ENCODE data around the gene KRT79. TPM values are rescaled to one million over a fixed set of nuclear protein-coding genes. Genes with fewer than 3 reads are reported as not detected.
A peak's percentile ranks its signal among the peaks of the same experiment; 100 is the strongest.

KRT79 gene
- polyA plus RNA-seq, 6 donors from 2014 or later: not detected

DNA sequence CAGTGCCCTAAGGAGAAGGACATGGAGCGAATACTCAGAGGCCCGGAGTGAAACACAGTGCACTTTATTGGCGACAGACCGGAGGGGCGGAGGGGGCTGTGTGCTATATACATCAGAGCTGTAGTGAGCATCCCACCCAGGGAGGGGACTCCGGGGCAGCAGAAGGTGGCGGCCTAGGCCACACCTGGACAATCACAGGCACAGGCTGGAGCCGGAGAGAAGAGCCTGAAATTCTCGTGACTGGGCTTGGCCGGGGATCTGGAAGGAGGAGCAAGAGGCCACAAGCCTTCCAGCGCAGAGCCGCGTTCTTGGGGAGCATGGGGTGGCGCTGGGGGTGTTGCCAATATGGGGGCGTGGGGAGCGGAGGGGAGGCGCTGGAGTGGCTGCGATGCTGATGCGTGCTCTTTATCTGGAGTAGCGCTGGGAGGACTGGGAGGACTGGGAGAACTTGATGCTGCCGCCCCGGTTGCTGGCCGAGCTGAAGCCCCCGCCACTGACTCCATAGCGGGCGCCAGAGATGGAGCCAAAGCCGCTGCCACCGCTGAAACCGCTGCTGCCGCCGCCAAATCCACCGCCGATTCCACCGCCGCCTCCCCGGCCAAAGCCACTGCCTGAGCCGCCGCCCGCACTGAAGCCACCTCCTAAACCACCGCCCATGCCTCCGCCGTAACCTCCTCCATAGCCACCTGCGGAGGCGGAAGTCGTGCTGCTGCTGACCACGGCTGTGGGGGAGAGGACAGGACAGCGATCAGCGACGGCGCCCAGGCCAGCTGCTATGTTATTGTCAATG is 44.3 kb downstream of the KRT79 start:
- DNase-seq (no peak), ATAC-seq (ENCODE audit: low read depth in 2 of 2) (no peak)
- H3K4me3 Mint-ChIP-seq: peak overlapping the region in 1 of 8 donors; percentile 34
- peaks cover 0 to 5% (median 3%) of the 10 kb centered on the region in 7 donors for H3K9me3 Mint-ChIP-seq
- H3K4me1 Mint-ChIP-seq: peaks cover 0 to 6% (median 5%) of the 10 kb centered on the region in 3 donors
- H3K36me3 Mint-ChIP-seq: no peaks in the 10 kb centered on the region
- H3K27ac Mint-ChIP-seq: no peak overlapping the region
- H3K27me3 Mint-ChIP-seq: peaks cover 36 to 58% (median 54%) of the 10 kb centered on the region in 3 donors

DNA sequence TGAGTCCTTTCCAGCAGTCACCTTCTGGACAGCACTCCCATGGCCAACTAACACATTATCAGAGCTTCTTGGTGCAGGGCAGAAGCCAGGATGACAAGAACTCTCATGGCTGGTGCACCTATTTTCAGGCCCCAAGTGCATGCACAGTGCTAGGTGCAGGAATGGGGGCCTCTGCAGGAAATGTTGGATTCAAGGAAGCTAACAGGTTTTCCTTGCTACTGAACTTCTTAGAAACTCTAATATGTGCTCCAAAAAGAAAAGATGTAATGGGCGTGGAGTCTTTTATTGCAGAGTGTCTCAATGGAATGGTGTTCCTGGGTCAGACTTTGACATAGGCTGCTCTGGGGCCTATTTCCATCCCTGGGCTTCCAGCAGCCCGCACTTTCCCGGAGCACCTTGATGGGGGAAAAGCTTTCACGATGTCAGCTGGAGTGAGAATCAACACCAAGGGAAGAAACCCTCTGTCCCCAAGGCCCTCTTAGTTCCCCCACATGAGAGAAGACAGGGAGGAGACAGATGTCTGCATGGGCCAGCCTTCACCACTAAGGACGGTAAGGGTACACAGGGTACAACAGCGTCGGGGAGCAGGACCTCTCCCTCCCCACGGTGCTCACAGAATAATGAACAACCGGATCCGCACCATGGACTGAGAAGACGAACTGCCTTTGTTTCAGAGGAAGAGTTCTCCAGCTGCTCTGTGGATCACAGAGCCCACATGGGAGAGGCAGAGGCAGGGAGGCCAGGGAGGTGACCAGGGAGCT is 45.1 kb downstream of the KRT79 start:
- ATAC-seq (ENCODE audit: low read depth in 2 of 2) (no peak), DNase-seq (no peak)
- H3K27ac Mint-ChIP-seq: no peak overlapping the region
- peaks cover 39 to 57% (median 55%) of the 10 kb centered on the region in 3 donors for H3K27me3 Mint-ChIP-seq
- no peaks in the 10 kb centered on the region for H3K36me3 Mint-ChIP-seq
- peaks cover 0 to 5% (median 3%) of the 10 kb centered on the region in 7 donors for H3K9me3 Mint-ChIP-seq
- peaks cover 0 to 6% (median 5%) of the 10 kb centered on the region in 3 donors for H3K4me1 Mint-ChIP-seq
- no peak overlapping the region for H3K4me3 Mint-ChIP-seq

DNA sequence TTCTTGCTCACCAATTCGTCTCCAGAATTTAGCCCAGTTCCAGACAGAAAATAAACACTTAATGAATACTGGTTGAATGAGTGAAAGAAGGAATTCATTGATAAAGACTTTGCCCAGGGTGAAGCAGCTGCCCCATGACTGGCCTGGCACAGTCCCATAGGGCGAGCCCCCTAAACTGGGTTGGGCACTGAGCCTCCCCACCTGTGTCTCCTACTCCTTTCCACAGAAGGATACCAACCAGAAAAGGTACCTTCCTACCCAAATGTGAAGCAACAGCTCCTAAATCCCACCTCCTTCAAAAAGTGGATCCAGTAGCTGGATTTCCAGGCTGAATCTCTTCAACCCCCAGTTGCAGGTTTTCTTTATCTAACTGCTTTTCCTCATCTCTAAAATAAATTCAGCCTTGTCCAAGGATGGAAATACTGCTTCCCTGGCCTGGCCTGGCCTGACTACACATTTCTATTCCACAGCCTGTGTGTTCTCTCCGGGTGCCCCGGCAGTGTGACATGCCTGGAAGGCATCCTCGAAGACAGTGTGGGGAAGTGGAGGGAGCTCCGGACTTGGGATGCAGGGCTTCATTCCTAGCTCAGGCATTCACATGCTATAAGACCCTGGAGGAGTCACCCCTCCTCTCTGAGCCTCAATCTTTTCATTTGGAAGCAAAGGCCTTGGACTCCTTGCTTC is 45.8 kb downstream of the KRT79 start:
- Mint-ChIP-seq H3K4me1 (peaks cover 0 to 6% (median 5%) of the 10 kb centered on the region in 3 donors), H3K4me3 (no peak overlapping the region), H3K9me3 (peaks cover 0 to 6% (median 3%) of the 10 kb centered on the region in 7 donors), H3K27me3 (peaks cover 46 to 64% (median 57%) of the 10 kb centered on the region in 3 donors), H3K36me3 (no peaks in the 10 kb centered on the region), H3K27ac (no peak overlapping the region)
- ATAC-seq (ENCODE audit: low read depth in 2 of 2) (no peak), DNase-seq (no peak)

DNA sequence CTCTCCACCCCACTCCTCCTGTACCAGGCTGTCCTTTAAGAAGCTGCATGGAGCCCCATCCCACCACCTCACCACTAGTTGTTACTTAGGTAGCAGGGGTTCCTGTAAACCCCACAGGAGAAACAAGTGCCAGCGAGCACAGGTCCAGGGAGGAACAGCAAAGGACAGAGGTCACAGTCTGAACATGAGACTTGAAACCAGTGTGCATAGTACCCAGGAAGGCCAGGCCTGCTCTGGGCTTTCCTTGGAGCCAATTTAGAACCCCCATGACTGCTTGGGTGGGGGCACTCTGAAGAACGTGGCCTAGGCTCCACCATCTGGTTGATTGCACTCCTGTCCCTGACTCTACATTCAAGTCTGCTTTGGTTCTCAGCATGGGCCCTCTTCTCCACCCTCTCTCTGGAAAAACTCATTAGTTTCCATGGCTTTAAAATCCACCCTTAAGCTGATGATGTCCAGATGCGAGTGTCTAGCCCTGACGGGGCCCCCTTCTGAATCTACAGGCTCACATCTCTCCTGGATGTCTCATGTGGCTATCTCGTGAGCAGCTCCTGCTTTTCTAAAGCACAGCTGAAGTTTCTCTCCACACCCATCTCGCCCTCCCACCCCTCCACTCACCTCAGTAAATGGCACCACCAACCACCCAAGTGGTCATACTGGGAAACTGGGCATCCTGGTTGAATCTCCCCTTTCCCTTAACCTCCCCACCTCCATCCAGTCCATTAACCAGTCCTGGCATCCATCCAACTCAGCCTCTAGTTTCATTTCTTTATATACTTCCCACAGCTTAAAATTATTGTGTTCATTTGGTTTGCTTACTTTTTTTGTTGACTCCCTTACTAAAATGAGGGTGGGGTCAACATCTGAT is 46.6 kb downstream of the KRT79 start:
- Mint-ChIP-seq H3K4me1 (peaks cover 0 to 6% (median 5%) of the 10 kb centered on the region in 3 donors), H3K4me3 (no peak overlapping the region), H3K9me3 (peaks cover 0 to 6% (median 3%) of the 10 kb centered on the region in 7 donors), H3K36me3 (no peaks in the 10 kb centered on the region), H3K27ac (no peak overlapping the region), H3K27me3 (peaks cover 45 to 70% (median 57%) of the 10 kb centered on the region in 3 donors)
- DNase-seq (no peak), ATAC-seq (ENCODE audit: low read depth in 2 of 2) (no peak)

DNA sequence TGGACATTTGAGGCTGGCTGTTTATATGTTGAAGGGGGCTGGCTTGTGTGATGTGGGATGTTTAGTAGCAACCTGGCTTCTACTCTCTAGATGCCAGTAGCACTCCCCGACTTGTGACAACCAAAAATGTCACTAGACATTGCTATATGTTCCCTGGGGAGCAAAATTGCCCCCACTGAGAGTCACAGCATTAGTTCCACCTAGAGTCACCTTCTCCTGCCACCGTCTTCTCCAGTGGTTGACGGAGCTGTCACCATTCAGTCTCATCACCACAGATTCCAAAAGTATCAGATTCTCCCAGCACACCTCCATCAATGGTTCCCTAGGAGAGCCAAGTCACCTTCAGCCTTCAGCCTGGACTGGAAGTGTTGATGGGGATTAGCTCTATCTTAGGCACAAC is 49.2 kb downstream of the KRT79 start:
- ATAC-seq (ENCODE audit: low read depth in 2 of 2): no peak
- no peak for DNase-seq
- Mint-ChIP-seq H3K36me3 (no peaks in the 10 kb centered on the region), H3K9me3 (peaks cover 0 to 6% (median 3%) of the 10 kb centered on the region in 7 donors), H3K27ac (no peak overlapping the region), H3K4me1 (peaks cover 0 to 6% (median 5%) of the 10 kb centered on the region in 3 donors), H3K4me3 (no peak overlapping the region), H3K27me3 (peaks cover 46 to 49% (median 49%) of the 10 kb centered on the region in 3 donors)

DNA sequence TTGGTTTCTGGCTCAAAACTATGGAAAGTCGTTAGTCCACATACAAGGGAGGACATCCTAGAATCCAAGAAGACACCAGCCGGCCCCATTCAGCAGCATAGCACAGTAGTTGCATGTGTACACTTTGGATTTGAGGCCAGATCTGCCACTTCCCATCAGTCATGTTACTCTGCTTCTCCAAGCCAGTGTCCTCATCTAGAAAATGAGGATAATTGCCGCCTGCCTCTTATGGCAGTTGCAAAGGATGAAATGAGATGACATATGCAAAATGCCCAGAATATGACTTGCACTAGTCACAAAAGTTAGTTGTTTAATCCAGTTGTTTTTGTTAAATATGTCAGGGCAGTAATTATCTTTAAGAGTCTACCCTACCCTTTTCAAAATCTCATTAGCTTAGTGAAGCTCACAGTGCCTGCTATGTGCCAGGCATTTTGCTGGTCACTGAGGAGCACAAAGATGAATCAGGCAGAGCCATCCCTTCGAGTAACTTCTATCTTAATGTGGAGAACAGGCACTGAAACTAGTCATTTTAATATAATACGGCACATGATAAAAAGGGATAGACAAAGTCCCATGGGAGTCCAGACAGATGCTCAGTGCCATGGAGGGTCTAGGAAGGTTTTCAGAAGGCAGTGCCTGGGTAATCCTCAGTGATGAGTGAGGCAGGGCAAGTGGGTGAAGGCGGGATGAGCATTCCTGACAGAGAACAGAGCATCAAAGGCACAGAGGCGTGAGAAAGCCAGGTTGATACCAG is 50.4 kb downstream of the KRT79 start:
- Mint-ChIP-seq H3K27me3 (peaks cover 41 to 50% (median 46%) of the 10 kb centered on the region in 3 donors), H3K9me3 (peaks cover 0 to 5% (median 3%) of the 10 kb centered on the region in 7 donors), H3K36me3 (no peaks in the 10 kb centered on the region), H3K27ac (no peak overlapping the region), H3K4me3 (no peak overlapping the region), H3K4me1 (no peaks in the 10 kb centered on the region)
- ATAC-seq (ENCODE audit: low read depth in 2 of 2) (no peak), DNase-seq (no peak)

DNA sequence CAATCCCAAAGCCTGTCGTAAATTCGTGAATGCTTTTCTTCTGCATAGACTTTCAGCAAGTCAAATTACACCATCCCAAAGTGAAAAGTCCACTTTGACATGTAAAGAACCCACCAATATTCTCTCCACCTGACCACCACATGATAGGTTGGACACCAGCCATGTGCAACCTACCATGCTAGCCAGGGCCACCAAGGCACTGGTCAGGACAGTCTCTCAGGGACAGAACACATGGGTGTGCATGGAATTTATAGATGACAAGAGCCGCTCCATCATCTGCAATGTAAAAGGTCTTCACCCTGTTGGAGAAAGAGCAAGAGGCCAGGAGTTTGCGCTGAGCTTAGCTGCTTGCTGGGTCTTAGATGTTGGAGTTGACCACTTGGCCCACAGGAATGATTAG is 51.6 kb downstream of the KRT79 start:
- ATAC-seq (ENCODE audit: low read depth in 2 of 2) (no peak), DNase-seq (no peak)
- Mint-ChIP-seq H3K36me3 (no peaks in the 10 kb centered on the region), H3K27ac (no peak overlapping the region), H3K27me3 (peaks cover 42 to 51% (median 49%) of the 10 kb centered on the region in 3 donors), H3K4me3 (no peak overlapping the region), H3K4me1 (no peaks in the 10 kb centered on the region), H3K9me3 (peaks cover 0 to 5% (median 3%) of the 10 kb centered on the region in 7 donors)

DNA sequence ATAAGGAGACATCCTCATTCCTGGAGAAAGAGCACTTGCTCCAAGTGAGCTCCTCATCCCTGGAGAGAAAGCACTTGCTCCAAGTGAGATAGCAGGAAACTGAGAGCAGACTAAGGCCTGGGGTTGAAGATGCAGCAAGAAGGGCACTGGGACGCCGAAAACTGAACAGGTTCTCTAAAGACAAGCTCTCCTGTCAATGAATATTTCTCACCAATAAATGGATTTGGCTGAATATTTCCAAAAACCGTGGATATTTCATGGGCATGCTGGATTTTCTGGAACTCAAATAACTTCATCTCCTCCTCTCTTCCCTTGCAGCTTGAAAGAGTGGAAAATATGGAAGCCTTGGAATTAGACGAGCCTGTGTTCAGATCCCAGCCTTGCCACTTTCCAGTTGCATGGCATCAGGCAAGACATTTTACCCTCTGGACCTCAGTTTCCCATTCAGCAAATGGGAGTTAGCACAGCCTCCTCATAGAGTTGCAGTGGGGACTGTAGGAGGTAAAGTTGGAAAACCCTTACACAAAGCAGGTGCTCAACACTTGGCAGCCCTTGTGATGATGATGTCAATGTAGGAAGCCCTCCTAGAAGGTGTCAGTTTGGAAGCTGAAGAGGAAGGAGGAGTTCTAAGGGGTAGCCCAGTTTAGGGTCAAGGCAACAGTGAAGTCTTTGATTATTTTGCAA is 52.6 kb downstream of the KRT79 start:
- peaks cover 0 to 5% (median 3%) of the 10 kb centered on the region in 7 donors for H3K9me3 Mint-ChIP-seq
- H3K36me3 Mint-ChIP-seq: no peaks in the 10 kb centered on the region
- peaks cover 48 to 59% (median 52%) of the 10 kb centered on the region in 3 donors for H3K27me3 Mint-ChIP-seq
- no peak overlapping the region for H3K27ac Mint-ChIP-seq
- ATAC-seq (ENCODE audit: low read depth in 2 of 2): no peak
- no peak overlapping the region for H3K4me3 Mint-ChIP-seq
- DNase-seq: no peak
- H3K4me1 Mint-ChIP-seq: no peaks in the 10 kb centered on the region

DNA sequence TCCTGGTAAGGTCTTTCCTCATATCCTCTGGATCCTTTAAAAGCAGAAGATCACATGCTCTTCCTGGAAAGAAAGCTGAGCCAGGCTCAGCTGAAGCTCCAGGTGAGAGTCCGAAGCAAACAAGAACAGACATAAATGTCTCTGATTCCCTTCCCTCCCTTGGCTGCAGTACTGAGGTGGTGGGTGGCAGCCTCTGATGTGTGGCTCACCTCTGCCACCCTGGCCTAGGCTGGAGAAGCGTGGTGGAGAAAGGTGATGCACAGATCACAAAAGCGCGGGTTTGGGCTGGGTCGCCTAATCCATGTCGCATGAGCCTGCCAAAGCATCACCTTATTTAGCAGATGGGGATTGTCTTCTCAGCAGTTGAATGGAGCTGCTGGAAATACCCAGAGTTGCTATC is 54.2 kb downstream of the KRT79 start:
- no peaks in the 10 kb centered on the region for H3K4me1 Mint-ChIP-seq
- DNase-seq (no peak), ATAC-seq (ENCODE audit: low read depth in 2 of 2) (no peak)
- peaks cover 0 to 1% (median 0%) of the 10 kb centered on the region in 7 donors for H3K9me3 Mint-ChIP-seq
- H3K27me3 Mint-ChIP-seq: peaks cover 42 to 50% (median 42%) of the 10 kb centered on the region in 3 donors
- no peak overlapping the region for H3K4me3 Mint-ChIP-seq
- H3K27ac Mint-ChIP-seq: no peak overlapping the region
- H3K36me3 Mint-ChIP-seq: no peaks in the 10 kb centered on the region

DNA sequence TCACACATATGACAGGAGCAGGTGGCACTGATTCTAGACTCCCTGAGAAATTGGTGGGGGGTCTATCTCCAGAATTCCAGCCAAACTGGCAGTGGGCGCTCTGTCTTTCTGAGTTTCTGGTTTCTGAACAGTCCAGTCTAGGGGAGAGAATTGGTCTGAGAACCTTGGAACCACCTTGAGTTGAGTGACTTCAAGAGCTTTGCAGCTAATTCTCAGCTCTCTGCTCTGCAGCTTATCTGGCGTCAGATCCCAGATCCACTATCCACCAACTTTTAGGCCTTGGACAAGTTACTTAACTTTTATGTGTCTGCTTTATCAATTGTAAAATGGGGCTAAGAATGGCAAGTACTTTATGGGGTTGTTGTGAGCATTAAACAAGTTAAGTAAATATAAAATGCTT is 55.3 kb downstream of the KRT79 start:
- no peaks in the 10 kb centered on the region for H3K36me3 Mint-ChIP-seq
- DNase-seq (no peak), ATAC-seq (ENCODE audit: low read depth in 2 of 2) (no peak)
- H3K27me3 Mint-ChIP-seq: peaks cover 34 to 44% (median 36%) of the 10 kb centered on the region in 3 donors
- no peak overlapping the region for H3K27ac Mint-ChIP-seq
- no peak overlapping the region for H3K4me3 Mint-ChIP-seq
- H3K4me1 Mint-ChIP-seq: no peaks in the 10 kb centered on the region
- no peaks in the 10 kb centered on the region for H3K9me3 Mint-ChIP-seq

DNA sequence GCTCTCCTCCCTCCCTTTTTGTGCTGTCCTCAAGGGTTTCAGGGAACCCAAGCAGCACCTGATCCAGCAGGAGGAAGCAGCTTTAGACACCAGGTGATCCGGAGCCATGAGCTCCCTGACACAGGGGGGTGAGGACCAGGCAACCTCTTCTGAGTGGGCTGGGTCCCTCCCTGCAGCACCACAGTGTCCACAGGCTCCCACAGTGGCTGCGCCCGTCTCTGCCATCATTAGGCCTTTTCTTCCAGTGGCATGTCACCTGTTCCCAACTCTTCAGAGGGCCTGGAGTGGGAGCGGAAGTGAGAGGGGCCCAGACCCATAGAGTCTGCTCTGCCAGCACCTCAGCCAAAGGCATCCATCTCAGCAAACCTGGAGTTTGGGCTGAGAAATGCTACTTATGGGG is 56.5 kb downstream of the KRT79 start:
- Mint-ChIP-seq H3K4me1 (no peaks in the 10 kb centered on the region), H3K36me3 (no peaks in the 10 kb centered on the region), H3K27me3 (peaks cover 33 to 35% (median 34%) of the 10 kb centered on the region in 3 donors), H3K27ac (no peak overlapping the region), H3K9me3 (no peaks in the 10 kb centered on the region), H3K4me3 (no peak overlapping the region)
- DNase-seq (no peak), ATAC-seq (ENCODE audit: low read depth in 2 of 2) (no peak)
